Stimulated activated naive CD4-positive, alpha-beta T cell treated with Interleukin-2 at 50 U/mL for 16 hours (primary cell): ENCODE results near the gene APLF.
"Not testable (repeated sequence)": the region's sequence is repeated elsewhere in the genome, so short reads cannot be mapped to it uniquely, and the experiment has no call there.

Experiments
- DNase-seq: peaks from one replicate; lab custom pipeline; 2025; lab: John Stamatoyannopoulos, UW

APLF gene

GRCh38 chr2:68529651-68530050, 62.3 kb downstream of the APLF start:
- not testable (repeated sequence) for DNase-seq

- DNase-seq, result no peak
Observed at GRCh38 chr2:68536000-68536399, 68.6 kb downstream of the APLF start.

DNA sequence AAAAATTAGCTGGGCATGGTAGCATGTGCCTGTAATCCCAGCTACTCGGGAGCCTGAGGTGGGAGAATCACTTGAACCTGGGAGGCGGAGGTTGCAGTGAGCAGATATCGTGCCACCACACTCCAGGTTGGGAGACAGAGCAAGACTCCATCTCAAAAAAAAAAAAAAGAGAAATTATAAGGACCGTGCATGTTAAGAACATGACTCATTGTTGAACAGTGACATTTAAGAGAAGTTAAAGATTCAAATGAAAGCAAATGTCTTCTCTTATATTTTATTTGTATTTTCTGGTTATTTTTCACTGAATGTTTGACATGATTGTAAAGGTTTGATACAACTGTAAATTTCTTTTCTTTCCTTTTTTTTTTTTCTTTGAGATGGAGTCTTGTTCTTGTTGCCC, 69.6 kb downstream of the APLF start:
- DNase-seq, result no peak

DNA sequence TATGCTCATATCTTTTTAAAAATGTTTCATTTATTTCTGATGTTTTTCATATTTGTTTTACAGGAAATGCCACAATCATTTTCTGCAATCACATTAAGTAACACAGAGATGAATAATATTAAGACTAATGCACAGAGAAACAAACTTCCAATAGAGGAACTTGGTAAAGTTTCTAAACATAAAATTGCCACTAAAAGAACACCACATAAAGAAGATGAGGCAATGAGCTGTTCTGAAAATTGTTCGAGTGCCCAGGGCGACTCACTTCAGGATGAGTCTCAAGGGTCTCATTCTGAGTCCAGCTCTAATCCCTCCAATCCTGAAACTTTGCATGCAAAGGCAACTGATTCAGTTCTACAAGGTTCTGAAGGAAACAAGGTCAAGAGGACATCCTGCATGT, 70.4 kb downstream of the APLF start:
- DNase-seq, result no peak

DNA sequence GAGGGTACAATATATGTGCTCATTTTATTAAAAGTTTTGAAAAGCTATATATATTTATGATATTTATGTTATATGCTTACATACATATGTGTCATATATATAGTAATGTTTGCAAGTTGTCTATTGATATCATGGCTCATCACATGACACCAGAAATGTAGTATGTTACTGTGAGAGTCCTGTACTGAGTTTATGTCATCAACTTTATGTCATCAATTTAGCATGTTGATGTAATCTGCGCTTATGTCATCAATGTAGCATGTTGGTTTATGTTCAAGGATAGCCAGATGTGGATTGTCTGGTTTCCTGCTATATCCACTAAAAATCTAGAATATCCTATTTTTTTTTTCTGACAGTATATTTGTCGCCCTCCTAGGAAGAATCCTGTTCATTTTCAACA, 77.4 kb downstream of the APLF start:
- DNase-seq, result no peak

DNA sequence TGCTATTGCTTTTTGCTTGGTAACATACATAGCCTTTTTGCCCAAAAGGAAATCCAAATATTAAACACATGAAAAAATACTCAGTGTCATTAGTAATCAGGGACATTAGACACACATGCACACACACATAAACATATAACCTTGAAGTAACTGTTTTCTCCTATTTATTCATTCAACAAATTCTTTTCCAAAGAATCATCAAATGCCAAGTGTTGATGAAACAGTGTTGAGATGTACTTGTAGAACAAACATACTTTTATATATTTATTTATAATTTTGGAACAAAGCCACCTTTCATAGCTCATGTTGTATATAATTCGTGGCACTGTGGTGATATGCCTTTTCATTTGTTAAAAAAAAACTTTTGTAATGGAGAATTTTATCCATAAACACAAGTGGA, 81.0 kb downstream of the APLF start:
- no peak for DNase-seq

DNA sequence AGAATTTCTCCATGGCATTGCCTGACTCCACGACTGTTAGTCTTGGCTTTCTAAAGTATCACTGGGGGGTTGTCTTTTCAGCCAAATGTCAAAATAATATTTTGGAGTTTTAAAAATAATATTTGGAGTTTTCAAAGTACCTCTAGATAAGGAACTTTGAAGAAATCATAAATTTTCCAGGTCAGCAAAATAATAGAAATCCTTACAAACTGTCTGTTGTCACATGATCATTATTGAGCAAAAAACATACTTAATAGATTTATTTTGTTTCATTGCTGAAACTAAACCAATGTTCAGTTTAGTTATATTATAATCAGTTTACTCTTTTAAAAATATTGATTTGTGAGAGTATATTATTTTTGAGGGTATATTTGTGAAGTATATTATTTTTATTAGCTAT, 85.7 kb downstream of the APLF start:
- no peak for DNase-seq

DNA sequence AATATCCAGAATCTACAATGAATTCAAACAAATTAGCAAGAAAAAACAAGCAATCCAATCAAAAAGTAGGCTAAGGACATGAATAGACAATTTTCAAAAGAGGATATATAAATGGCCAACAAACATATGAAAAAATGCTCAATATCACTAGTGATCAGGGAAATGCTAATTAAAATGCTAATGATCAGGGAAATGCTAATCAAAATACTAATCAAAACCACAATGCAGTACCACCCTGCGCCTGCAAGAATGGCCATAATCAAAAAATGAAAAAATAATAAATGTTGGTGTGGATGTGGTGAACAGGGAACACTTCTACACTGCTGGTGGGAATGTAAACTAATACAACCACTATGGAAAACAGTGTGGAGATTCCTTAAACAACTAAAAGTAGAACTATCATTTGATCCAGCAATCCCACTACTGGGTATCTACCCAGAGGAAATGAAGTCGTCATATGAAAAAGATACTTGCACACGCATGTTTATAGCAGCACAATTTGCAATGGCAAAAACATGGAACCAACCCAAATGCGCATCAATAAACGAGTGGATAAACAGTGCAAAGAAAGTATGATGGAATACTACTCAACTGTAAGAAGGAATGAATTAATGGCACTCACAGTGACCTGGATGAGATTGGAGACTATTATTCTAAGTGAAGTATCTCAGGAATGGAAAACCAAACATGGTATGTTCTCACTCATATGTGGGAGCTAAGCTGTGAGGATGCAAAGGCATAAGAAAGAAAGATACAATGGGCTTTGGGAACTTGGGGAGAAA, 88.2 kb downstream of the APLF start:
- DNase-seq, result not testable (repeated sequence)

DNA sequence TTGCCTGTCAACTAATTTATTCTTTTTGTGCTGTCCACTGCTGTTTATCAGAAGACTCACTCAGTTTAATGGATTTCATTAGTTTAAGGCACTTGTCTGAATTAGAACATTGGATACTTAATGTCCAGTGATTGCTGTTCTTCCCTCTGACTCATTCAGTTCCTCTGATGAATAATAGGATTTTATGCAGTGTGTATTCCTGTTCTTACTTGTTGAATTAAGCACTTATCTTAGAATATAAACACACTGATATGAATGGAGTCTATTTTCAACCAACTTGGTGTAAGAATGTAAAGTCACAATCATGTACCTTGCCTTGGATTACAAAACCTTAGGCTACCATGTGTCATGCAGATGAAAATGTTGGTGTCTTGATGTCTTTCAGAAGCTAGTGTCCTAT, 89.0 kb downstream of the APLF start:
- no peak for DNase-seq

- DNase-seq, result no peak
Observed at GRCh38 chr2:68558576-68558975, 91.2 kb downstream of the APLF start.

GRCh38 chr2:68559692-68560091, 92.3 kb downstream of the APLF start:
- no peak for DNase-seq

DNA sequence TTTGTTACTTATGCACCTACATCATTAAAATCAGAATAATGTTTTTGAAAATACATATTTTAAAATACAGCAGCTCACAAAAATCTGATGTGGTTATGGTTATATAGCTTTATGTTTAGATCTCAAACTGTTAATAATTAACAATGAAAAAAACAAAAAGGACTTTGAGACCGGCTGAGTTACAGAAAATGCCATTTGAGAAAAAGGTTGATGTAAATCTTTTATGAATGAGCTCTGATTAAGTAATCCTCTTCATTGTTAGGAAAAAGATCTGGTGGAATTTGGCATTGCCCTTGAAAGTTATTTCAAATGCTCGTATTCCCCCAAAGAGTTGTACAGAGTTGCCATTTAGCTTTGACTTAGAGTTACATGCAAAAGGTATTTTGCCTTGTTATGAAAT, 93.2 kb downstream of the APLF start:
- no peak for DNase-seq

DNA sequence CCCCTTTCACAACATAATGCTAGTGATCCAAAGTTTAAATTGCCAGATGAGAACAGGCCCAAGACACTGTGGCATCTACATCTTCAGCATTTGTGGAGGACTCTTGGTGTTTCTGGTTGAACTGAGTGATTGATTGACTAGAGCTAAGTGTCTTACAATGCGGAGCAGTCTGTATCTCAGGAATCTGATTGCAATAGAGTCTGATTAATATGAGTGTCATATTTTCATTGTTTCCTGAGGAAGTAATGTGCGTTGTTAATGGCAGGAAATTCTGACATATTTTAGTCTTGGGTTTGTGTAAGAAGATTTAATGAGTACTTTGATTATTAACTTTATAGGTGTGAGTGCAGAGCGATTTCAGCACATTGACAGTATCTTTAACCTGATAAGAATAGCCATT, 94.0 kb downstream of the APLF start:
- DNase-seq, result no peak

DNA sequence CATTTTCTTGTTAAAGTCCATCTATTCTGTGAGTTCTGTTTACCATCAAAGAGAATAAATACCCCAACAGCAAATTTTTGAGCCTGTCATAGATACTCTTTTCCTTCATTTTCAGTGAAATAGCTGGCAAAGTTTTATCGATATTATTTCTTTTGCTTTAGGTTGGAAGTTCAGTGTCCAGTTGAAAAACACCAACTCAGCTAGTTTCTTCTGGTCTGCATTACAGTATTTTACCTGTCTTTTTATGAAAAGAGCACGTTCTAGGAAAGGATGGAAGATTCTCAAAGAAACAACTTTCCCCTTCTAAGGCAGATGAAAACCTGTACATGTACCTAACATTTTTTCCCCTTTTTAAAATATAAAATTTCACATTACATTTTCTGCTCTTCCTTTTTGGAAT, 95.5 kb downstream of the APLF start:
- no peak for DNase-seq

GRCh38 chr2:68564426-68564825, 97.0 kb downstream of the APLF start:
- no peak for DNase-seq

- no peak for DNase-seq
Observed at GRCh38 chr2:68565273-68565672, 97.9 kb downstream of the APLF start.

- DNase-seq, result no peak
Observed at GRCh38 chr2:68565858-68566257, 98.5 kb downstream of the APLF start.

GRCh38 chr2:68566362-68566761, 99.0 kb downstream of the APLF start:
- no peak for DNase-seq

DNA sequence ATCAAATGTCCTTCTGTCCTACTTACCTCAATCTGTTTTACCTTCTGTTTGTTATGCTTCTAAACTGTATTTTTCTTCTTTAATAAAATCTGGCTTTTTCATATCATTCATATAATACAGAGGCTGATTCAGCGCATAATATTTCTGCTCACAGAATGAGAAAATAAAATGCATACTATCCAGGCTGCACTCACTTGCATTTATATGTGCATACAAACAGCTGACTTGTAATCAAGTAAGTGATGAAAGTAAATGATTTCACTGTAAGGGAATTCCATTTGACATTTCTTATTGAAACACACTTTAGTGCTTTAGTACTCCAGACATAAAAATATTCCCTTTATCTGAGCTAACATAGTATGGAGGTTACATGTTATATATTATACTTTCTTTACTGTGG, 100.7 kb downstream of the APLF start:
- DNase-seq, result no peak

DNA sequence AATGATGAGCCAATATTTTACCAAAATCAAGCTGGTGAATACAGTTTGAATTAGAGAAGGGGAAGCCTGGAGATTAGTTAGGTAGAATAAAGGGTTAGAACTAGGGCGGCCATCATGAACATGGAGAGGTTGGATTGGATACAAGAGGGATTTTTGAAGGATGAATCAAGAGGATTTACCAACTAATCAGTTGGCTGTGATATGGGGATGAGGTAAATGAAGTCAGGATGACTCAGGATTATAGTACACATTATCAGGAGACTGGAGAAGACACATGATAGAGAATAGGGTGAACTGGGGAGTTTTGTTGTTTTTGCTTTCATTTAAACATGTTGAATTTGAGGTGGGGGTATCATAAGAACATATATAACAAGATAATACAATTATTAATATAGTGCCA, 102.2 kb downstream of the APLF start:
- DNase-seq, result no peak

DNA sequence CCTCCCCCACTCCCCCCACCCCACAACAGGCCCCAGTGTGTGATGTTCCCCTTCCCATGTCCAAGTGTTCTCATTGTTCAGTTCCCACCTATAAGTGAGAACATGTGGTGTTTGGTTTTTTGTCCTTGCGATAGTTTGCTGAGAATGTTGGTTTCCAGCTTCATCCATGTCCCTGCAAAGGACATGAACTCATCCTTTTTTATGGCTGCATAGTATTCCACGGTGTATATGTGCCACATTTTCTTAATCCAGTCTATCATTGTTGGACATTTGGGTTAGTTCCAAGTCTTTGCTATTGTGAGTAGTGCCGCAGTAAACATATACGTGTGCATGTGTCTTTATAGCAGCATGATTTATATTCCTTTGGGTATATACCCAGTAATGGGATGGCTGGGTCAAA, 103.0 kb downstream of the APLF start:
- DNase-seq, result not testable (repeated sequence)

DNA sequence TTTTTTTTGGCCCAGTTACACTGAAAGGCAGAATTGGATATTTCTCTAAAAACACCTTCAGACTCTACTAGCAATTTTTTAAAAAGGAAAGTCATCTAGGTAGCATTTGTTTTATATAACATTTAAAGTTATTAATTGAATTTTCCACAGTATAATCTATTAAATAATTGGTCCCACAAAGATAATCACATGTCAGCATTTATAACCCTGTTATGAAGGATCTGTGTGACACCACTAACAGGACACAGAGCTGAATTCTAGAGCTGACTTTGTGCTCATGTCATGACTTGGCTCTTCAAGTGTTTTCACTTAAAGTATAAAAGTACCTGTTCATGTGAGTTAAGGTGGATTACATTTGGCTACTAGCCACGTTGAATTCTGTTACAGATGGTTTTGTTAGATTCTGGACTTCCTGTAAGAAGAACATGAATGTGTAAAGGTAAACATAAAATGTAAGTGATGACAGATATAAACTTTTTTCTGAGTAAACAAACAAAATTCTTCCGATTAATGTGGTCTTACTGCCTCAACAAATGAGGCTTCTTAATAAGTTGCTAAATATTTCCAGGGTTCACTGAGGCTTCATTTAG, 106.9 kb downstream of the APLF start:
- DNase-seq, result no peak

GRCh38 chr2:68577183-68577582, 109.8 kb downstream of the APLF start:
- no peak for DNase-seq

- DNase-seq, result no peak
Observed at GRCh38 chr2:68579689-68580088, 112.3 kb downstream of the APLF start.
